SK-N-SH (cell line): ENCODE measurements around the gene CD38.

Experiments used
- CTCF ChIP-seq: fragments of 200-600 bp; sonication (generic); IDR thresholded peaks from 2 replicates; pipeline ENCODE4 v1.6.1; 2017; ENCODE audit warnings: antibody characterized with exemption, mild to moderate bottlenecking, moderate library complexity
- FOSL2 ChIP-seq: IDR thresholded peaks from 2 replicates; pipeline ENCODE4 v1.4.0; 2012; ENCODE audit warnings: low read depth, mild to moderate bottlenecking, moderate library complexity, borderline replicate concordance
- NFIC ChIP-seq: IDR thresholded peaks from 2 replicates; pipeline ENCODE4 v1.4.0; 2012; ENCODE audit warnings: borderline replicate concordance
- POLR2AphosphoS5 ChIP-seq: IDR thresholded peaks from 2 replicates; pipeline ENCODE4 v1.6.1; 2012; ENCODE audit warnings: low read depth, low read length
- RAD21 ChIP-seq: IDR thresholded peaks from 2 replicates; pipeline ENCODE4 v1.6.1; 2012; ENCODE audit warnings: mild to moderate bottlenecking, low read length
- RCOR1 ChIP-seq: fragments of 150-350 bp; IDR thresholded peaks from 2 replicates; pipeline ENCODE4 v1.6.1; 2017; ENCODE audit warnings: antibody characterized with exemption, low read length
- SIN3A ChIP-seq: IDR thresholded peaks from 2 replicates; pipeline ENCODE4 v1.6.1; 2012; ENCODE audit warnings: low read depth, mild to moderate bottlenecking, low read length, moderate library complexity, borderline replicate concordance
- TAF1 ChIP-seq: IDR thresholded peaks from 2 replicates; pipeline ENCODE4 v1.6.1; 2012; ENCODE audit warnings: low read depth, mild to moderate bottlenecking, low read length, moderate library complexity, borderline replicate concordance

GRCh38 chr4:15794426-15794825 is 16.3 kb downstream of the CD38 start:
- no peak for TF ChIP-seq FOSL2
- no peak for TF ChIP-seq RCOR1
- no peak for TF ChIP-seq NFIC
- no peak for TF ChIP-seq TAF1
- no peak for TF ChIP-seq CTCF
- no peak for TF ChIP-seq SIN3A
- no peak for TF ChIP-seq RAD21
- TF ChIP-seq POLR2AphosphoS5: no peak
